ENCODE measurements around the gene UBA52.
A peak's percentile ranks its signal among the peaks of the same experiment; 100 is the strongest.
"Not testable (repeated sequence)": the region's sequence is repeated elsewhere in the genome, so short reads cannot be mapped to it uniquely, and the experiment has no call there.

The UBA52 gene

DNA sequence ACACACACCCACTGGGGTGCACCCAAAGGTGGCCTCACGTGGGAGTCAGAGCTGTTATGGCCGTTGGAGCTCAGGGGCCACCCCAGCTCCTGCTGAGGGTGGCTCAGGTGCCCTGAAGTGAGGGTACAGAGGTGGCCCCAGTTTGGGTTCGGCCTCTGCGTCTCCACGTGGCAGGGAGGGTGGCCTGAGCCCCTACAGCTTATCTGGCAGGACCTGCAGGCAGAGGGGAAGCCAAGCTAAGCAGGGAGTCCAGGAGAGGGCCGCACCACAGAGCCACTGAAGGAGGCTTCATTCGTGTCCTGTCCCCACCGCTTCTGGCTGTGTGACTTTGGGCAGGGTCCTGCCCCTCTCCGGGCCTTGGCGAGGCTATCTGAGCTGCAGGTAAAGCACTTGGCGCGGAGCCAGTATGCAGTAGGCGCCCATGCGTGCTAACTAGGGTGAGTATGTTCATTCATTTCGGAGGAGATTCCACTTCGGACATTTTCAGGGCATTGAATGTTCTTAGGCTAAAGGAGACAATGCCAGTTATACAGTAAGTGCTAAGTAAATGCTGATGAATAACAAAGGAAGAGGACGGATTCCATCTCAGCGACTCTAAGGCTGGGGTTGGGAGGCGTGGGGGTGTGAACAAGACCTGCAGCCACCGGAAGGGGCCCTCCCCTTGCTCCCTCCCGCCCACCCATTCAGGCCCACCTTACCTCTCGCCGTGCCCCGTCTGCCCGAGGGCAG, 21.9 kb downstream of the UBA52 start:
- no peak for DNase-seq (ENCODE audit: low read depth)

DNA sequence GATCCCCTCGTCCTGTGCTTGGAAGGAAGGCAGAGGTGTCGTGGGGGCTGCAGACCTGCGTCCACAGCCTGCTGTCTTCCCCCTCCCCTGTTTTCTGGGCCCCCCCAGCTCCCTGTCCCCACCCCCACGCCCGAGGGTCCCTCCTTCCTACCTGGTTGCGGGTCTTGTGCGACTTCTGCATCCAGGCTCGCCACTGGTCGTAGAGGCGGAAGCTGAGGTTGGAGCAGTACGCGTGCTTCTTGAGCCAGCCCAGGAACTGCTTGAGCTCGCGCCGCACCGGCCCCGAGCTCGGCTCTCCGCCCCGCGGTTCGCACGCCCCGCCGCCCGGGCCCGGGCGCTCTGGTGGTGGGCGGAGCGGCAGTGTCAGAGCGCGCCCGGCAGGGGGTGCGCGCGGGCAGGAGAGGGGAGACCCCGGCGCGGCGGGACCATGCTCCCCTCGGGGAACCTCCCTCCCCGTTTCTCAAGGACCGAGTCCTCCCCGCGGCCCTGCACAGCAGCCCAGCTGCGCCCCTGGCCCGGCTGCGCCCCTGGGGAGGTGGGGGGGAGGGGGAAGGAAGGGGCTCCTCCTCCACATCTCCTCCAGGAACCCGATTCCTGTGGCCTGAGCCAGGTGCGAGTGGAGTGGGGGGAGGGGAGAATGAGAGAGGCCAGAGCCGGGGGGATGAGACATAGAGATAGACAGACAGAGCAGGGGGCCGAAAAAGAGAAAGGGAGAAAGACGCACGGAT, 22.6 kb downstream of the UBA52 start:
- DNase-seq (ENCODE audit: low read depth) = peak; percentile 79

DNA sequence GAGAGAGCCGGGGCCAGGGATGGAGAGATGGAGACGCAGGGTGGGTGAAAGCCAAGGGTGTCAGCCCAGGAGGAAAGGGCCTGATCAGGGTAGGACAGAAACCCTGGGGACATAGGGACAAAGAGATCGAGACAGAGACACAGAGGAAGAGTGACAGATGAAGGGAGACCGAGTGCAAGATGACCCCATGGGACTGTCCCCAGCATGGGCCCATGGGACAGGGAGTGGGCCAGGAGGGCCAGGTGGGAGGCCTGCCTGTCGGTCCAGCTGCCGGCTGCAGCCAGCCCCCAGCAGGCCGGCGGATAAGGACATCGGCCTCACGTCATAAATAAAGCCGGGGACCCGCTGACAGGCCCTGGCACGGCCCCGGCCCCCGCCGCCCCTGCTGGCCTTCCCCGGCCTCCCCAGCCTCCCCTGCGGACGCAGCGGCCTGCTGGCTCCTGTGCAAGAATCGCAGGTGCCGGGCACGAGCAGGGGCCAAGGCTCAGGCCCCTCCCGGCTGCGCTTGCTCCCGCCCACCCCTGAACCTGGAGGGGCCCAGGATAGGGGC, 23.2 kb downstream of the UBA52 start:
- no peak for DNase-seq (ENCODE audit: low read depth)

DNA sequence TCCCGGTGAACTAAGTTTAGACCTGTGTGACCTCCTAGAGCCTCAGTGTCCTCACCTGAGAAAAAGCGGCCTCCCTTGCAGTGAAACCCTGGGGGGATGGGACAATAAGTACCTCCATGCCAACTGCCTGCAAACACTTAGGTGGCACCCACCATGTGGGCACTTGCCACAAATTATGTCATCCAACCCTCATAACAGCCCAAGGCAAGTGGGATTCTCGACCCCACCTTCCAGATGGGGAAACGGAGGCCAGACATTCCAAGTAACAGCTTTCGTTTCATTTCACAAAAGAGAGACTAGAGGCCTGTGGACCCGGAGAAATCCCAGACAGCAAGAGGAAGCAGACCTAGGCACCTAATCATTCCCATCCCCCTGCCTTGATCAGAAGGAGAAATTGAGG, 23.8 kb downstream of the UBA52 start:
- no peak for DNase-seq (ENCODE audit: low read depth)

DNA sequence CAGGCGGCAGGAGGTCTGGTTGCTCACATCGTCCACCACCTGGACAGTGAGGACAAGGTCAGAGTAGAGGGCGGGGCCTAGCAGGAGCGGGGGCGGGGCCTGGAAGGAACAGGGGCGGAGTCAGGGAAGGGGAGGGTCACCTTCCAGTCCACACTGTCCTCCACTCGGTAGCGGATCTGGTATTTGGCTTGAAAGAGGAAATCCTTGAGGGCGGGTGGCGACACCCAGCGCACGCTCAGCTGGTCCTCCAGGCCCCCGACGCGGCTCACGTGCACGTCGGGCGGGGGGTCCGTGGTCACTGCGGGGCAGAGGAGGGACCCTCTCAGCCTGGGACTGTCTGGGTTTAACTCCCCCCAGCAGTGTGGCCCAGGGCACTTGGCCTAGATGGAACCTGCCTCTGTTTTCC, 25.1 kb downstream of the UBA52 start:
- DNase-seq (ENCODE audit: low read depth) = no peak

DNA sequence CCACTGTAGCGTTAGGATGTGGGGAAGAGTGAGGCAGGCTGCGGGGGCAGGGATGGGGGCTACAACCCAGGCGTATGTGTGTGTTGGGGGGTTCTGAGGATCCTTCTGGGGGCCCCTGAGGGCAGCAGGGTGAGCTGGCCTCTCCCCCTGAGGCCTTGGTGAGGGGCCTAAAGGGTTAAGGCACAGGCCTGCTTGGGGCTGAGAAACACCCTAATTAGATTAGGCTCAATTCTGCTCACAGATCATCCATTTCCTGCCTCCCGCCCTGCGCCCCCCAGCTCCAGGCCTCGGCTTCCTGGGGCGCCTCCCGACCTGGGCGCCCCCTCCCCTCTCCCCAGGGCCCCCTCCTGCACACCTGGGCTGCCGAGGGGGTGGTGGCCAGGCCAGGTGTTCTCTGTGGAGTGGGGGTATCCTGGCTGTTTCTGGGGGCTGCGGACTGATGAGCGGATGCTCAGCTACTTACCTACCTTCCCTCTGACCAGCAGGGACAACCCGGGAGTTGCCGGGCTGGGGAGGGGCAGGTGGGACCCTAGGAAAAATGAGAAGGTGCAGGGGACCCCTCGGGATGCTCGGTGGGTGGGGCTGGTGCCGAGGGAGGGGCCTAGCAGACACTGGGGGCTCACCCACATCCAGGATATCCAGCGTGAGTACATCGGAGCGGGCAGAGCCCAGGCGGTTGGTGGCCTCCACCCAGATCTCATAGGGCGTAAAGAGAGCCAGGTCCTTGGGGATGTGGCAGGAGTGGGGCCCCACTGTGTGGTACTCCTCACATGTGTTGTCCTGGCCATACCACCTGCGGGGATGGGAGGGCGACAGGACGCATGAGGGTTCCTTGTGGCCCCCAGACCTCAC, 26.4 kb downstream of the UBA52 start:
- no peak for DNase-seq (ENCODE audit: low read depth)

DNA sequence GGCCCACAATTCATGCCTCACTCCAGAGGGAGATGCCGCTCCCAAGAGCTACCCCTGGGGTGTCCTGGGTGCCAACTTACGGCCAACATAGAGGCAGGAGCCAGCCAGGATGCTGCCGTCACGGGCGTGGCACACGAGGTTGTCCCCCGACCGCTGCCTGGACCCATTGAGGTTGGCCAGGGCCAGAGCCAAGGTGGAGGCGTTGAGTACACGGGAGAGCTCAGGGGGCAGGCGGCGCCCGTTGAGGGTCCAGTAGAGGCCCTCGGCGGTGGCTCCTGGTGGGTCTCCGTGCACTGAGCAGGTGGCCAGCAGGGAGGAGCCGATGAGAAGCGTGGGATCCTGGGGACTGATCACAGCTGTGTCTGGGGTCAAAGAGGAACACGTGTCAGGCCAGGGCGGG, 27.8 kb downstream of the UBA52 start:
- no peak for DNase-seq (ENCODE audit: low read depth)

DNA sequence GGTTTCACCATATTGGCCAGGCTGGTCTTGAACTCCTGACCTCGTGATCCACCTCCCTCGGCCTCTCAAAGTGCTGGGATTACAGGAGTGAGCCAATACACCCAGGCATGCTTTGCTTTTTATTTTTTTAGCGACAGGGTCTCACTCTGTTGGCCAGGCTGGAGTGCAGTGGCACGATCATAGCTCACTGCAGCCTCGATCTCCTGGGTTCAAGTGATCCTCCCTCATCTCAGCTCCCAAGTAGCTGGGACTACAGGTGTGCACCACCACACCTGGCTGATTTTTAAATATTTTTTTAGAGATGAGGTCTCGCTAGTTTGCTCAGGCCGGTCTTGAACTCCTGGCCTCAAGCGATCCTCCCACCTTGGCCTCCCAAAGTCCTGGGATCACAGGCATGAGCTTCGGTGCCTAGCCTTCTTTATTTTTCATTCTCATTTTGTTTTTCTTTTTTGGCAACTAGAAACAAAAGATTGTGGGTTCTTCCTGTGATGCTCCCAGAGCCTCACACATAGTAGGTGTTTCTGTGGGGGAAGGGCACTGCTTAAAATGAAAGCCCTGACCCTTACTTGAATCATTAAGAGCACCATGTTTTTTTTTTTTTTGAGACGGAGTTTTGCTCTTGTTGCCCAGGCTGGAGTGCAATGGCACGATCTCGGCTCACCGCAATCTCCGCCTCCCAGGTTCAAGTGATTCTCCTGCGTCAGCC, 29.2 kb downstream of the UBA52 start:
- DNase-seq (ENCODE audit: low read depth) = not testable (repeated sequence)

DNA sequence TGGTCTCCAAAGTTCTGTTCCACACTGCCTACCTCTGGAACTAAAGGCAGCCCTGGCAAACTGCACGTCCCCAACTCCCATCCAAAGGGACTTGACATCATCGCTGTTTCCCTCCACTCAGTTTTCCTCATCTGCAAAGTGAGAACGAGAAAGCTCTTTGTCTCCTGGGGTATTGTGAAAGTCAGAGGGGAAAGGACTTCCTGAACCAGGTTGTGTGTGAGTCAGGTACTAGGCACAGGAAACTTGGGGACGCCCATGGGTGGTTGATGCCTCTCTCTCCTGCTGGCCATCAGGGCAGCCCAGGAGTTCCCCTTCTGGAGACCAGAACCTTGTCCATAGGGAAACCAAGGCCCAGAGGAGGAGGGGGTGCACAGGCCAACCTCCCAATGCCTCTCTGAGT, 30.2 kb downstream of the UBA52 start:
- no peak for DNase-seq (ENCODE audit: low read depth)

DNA sequence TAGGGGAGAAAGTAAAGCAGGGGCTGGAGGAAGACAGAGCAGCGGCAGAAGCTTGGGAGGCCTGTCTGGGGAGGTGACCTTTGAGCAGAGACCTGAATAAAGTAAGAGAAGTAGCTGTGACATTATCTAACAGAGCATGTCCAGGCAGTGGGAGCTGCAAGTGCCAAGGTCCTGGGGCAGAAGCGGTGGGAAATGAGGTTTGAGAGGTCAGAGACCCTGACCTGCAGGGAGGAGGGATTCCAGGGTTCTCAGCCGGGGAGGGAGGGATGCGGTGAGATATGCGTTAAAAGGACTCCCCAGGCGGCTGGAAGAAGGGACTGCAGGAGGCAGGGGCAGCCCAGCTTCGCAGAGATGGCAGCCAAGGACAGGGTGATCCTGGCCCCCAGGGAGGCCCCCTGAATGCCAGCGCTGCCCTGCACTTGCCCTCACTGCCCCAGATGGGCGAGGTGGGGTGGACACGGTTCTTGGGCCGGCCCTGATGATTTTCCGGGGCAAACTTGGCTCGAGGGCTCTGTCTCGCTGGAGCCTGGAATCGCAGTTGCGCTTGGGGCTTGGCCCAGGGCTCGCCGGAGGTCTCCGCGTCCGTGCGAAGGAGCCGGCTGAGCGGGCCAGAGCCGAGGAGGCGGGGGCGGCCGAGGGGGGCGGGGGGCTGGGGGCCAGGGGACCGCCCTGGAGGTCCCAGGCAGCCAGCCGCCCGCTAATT, 31.7 kb downstream of the UBA52 start:
- DNase-seq (ENCODE audit: low read depth) = no peak

DNA sequence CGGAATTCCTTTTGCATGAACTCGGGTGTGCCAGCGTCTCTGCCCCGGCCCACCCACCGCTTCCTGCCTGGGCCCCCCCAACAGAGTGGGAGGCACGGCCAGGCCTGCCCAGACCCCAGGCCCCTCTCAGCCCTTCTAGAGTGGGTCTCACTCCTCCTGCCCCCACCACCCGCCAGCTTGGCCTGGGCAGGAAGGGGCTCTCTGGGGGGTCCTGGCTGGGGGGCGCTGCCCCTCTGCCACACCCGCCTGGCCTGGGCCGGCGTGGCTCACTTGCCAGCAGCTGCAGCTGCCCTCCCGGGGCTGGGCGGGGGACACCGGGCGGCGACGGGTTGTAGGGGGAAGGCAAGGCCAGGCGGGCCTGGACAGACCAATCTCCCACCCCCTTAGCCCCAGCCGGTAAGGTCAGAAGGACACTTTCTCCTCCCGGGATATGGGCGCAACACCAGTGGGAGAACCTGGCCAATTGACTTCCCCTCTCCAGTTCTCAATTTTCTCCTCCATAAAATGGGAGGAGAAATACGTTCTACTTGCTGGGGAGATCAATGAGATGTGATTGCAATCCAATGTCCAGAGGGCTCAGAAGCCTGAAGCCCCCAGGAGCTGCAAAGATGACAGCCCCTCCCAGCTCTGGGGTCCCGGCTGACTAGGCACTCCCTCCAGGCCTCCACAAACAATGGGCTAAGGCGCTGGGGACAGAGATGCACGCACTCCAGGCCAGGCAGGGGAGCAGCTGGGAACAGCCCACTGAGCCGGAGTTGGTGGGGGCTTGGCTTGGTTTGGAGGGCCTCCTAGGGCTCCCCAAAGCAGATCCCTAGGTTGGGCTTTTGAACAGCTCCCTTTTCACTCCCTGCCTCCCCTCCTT, 32.5 kb downstream of the UBA52 start:
- DNase-seq (ENCODE audit: low read depth) = no peak

DNA sequence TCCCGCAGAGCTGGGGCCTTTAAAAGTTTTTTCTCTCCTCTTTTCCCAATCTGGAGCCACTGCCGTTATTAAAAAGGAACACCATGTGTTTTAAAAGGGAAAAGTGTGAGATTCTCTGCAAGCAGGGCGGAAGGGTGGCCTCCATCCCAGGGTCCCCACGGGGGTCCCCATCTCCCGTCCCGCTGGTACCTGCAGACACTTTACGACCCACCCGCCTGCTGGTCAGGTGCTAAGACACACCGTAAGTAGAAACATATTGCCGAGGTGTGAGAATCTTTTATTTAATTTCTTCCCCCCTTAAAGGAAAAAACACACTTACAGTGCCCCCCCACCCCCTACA, 33.1 kb downstream of the UBA52 start:
- no peak for DNase-seq (ENCODE audit: low read depth)

DNA sequence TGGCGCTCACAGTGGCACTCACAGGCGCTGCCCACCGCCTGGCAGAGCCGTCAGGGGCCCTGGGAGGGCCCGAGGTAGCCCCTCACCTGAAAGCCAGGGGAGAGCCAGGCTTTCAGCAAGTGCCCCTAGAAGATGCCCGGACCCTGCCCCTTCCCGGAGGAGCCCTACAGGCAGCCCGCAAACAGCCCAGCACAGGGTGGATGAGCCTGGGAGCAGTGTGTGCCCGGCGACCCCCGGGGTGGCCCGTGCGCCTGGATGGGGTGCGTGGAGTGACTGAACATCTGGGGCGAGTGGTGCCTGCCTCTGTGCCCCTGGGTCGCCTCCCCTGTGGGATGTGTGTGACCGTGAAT, 33.5 kb downstream of the UBA52 start:
- DNase-seq (ENCODE audit: low read depth) = no peak

DNA sequence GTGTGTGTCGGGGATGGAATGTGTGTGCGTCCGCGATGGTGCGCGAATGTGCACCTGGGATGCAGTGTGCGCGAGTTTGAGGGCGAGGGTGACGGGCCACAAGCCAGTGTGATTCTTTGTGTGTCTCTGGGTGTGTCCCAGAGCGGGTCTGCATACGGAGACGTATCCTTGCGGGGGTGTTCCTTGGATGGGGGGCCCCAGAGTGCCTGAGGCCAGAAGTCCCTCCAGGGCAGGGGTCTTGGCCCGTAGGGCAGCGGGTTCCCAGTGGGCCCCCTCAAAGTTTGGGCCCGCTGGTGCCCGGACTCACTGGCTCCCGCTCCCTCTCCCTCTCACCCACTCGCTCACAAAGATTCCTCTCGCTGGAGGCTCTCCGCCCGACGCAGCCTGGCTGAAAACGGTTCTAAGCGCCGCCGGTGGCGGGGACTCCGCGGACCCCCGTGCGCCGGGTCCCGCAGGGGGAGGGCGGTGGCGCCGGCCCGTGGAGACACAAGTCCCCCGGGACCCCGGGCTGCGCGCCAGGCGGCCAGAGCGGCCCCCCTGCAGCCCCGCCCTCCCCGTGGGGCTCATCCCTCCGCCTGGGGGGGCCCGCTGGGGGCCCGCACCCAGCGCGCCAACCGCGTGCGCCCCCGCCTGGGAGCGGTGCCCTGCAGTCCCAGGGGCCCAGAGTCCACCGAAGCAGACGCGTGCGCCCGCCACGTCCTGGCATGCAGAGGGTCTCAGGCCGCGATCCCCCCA, 34.1 kb downstream of the UBA52 start:
- DNase-seq (ENCODE audit: low read depth) = no peak

DNA sequence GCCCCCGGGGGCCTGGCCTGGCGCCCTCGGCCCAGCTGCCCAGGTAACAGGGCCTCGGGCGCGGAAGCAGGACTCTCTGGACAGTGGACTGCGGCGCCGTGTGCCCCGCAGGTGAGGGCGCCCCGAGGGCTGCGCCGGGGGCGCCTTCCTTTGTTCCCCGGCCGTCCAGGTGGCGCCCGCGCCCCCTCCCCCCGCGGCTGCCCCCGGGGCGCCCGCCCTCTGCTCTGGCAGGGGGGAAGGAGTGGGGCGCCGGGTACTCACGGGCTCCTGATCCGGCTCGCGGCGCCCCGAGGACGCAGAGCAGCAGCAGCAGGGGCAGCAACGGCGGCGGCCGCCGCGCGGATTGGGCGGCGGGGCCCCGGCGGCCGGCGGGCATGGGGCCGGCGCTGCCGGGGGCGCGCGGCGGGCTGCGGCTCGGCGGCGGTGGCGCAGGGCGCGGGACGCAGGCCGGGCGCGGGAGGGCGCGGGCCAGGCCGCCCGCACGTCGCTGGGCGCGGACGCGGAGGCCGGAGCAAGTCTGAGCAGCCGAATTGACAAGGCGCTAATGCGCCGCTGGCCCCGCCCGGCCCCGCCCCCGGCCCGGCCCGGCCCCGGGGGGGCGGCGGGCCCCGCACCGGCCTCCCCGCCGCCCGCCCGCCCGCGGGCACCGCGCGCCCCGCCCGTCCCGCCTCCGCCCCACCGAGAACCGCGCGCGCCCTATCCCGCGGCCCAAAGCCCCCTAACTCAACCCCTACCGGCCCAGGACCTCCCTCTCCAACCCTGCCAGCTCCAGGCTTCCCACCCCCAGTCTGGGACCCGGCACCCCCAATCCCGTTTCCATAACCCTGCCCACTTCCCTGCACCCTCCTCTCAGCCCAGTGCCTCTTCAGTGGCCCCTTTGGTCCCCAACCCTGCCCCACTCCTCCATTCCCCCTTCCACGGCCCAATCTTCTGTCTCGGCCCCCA, 34.9 kb downstream of the UBA52 start, which contains the start of gene CRLF1:
CRLF1 (minus strand) TSS at position 519 of the 945 bp plus-strand sequence; CDS start at position 376, 143 bp downstream.
- no peak for DNase-seq (ENCODE audit: low read depth)

DNA sequence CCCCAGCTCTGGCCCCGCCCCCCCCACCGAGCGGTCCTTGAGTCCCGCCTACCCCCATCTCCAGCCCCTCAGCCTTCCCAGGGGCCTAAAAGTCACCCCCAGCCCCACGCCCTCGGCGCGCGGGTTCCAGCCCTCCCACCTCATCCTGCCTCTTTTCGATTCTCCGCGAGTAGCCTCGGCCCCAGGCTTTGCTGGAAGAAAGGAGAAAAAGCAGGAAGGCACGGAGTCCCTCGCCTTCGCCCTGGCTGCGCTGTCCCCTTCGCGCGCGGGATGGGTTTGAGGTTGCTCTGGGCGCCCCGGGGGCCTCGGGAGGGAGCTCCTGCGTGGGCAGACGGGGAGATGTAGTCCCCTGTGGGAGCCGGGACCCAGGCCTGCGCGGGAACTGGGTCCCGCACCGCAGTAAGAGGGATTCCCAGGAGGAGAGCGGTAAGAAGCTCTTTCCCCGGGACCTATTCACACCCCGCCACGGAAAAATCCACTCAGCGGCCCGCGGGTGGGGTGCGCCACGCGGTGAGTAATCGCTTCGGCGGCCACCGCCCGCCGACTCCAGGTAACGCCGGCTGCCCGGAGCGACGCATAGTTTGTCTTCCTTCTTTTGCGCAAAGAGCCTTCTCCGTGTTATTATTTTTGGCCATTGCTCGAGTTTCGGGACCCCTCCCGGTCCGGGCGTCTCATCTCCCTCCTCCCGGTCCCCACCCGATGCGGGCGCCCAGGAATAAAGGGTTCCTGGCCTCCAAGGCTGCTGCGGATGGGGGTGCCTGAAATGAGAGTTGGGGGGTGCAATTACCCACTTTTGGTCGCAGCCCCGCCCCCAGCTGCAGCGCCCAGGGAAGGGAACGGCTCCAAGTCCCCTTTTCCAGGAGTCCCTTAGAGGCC, 35.8 kb downstream of the UBA52 start:
- no peak for DNase-seq (ENCODE audit: low read depth)

DNA sequence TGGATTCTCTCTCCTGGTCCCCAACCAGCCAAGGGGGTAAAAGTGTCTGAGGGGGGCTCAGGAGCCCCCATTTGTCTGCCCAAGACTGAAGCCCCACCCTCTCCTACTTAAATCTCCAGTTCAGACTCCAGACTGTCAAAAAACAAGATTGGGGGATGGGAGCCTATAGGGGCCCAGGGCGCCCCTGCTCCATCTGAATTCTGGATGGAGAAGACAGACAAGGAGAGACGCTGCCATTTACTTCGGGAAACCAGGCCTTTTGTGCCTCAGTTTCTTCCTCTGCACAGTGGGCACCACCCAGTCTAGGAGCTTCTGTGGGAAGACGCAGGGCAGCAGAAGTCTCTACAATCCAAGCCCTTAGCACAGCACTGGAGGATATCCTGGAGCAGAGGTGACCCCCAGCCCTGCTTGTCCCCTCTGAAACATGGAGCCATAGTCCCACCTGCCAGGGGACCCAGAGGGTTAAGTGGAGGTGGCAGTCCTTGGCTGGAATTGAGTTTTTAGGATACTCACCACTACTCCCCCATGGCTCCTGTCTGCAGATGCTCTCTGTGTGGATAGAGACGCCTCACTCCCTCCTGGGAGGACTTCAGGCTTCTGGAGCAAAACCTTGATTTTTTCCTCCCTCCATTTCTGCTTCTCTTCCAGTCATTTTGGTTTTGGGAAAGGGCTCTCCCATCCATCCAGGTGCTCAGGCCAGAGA, 36.6 kb downstream of the UBA52 start:
- no peak for DNase-seq (ENCODE audit: low read depth)

Measured in activated T-cell treated with anti-CD3 and anti-CD28 coated beads for 48 hours (primary cell).